Vagina (tissue), 2 donors: ENCODE data around the gene SUPT4H1. TPM values are rescaled to one million over a fixed set of nuclear protein-coding genes. Genes with fewer than 3 reads are reported as not detected.

Experiments used
- DNase-seq, 2 donors: peaks; one replicate each; pipeline ENCODE4 v3.0.0-alpha.2; 2017; ENCODE audit errors: extremely low spot score in 2 of 2
- H3K27ac ChIP-seq: fragments of 200-600 bp; sonication (generic); one replicate; pipeline ENCODE4 v1.5.1; 2019
- H3K27me3 ChIP-seq: fragments of 200-600 bp; sonication (generic); one replicate; pipeline ENCODE4 v1.5.1; 2019
- H3K36me3 ChIP-seq, 2 donors: fragments of 200-600 bp; sonication (generic); one replicate each; pipeline ENCODE4 v1.5.1; 2017 to 2019
- H3K4me1 ChIP-seq: fragments of 200-600 bp; sonication (generic); one replicate; pipeline ENCODE4 v1.5.1; 2019
- H3K4me3 ChIP-seq, 2 donors: fragments of 200-600 bp; sonication (generic); 1 replicate in 1 of 2; 2 replicates in 1 of 2; pipeline ENCODE4 v1.5.1; 2016 to 2019
- H3K9me3 ChIP-seq: fragments of 200-600 bp; sonication (generic); one replicate; pipeline ENCODE4 v1.5.1; 2019
- POLR2A ChIP-seq, 2 donors: fragments of 450-650 bp; IDR thresholded peaks; one replicate each; pipeline ENCODE4 v1.6.1; 2017; ENCODE audit warnings: antibody characterized with exemption in 2 of 2, mild to moderate bottlenecking in 2 of 2, moderate library complexity in 2 of 2
- POLR2AphosphoS5 ChIP-seq, 2 donors: sonication (generic); formaldehyde crosslinking; IDR thresholded peaks; one replicate each; pipeline ENCODE4 v1.9.0; 2017; ENCODE audit warnings: antibody characterized with exemption in 2 of 2, mild to moderate bottlenecking in 2 of 2, low read depth in 1 of 2; ENCODE audit not compliant: insufficient read depth in 1 of 2
- intact Hi-C: fragments of 100-400 bp; cut with DNase I; formaldehyde crosslinking; loops from one replicate; pipeline ENCODE4 v1.15.1; 2023
- total RNA-seq: library from RNA; depleted of rRNA; stranded (reverse); fragments of >200 nt; gene quantifications from one replicate; pipeline ENCODE4 v1.2.3, GENCODE V29; 2016
- TF ChIP-seq, protein P1 (sequence below), 3 experiments: fragments of 450-650 bp in 2 of 3; fragments of 200-600 bp in 1 of 3; sonication (generic) in 1 of 3; IDR thresholded peaks; one replicate each; pipeline ENCODE4 v1.5.1; 2017 to 2019; ENCODE audit warnings: antibody characterized with exemption in 3 of 3, mild to moderate bottlenecking in 2 of 3, moderate library complexity in 2 of 3

SUPT4H1 gene
- total RNA-seq, 1 donor from 2014 or later: 31.4 TPM

- no peaks in the 10 kb centered on the region for H3K36me3 ChIP-seq
- no peak for DNase-seq
- peak overlapping the region; percentile 13 for H3K27ac ChIP-seq
Measured at GRCh38 chr17:58334256-58334655, 17.7 kb downstream of the SUPT4H1 start.

DNA sequence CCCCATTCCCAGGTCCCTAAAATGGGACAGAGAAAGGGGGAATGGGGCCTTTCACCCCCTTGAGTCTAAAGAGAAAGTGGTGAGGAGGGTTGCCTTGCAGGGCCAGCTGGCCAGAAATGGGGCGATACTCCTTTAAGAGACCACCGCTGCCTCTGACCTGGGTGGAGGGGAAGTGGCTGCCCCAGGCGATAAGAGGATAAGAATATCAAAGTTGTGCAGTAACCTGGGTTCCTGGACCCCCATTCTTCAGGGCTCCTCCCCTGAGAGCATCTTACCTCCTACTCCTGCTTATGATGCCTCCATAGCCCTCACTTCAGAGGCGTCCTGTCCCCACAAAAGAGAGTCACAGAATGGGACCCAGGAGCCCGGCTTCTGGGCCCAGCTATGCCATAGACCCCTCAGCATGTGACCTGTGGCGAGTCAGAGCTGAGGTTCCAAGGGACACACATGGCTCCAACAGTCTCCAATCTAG is 18.2 kb downstream of the SUPT4H1 start:
- H3K27ac ChIP-seq: peak overlapping the region; percentile 13
- peak overlapping the region in 1 of 2 donors; percentile 45 for H3K4me3 ChIP-seq
- DNase-seq: no peak

More at GRCh38 chr17:58334256-58334655, 17.7 kb downstream of the SUPT4H1 start:
- no peaks in the 10 kb centered on the region for H3K9me3 ChIP-seq
- TF ChIP-seq POLR2AphosphoS5 (IDR thresholded peaks at IDR 0.05; ENCODE audit: insufficient read depth in 1 of 2, low read depth in 1 of 2) (no peak), POLR2A (IDR thresholded peaks at IDR 0.05) (no peak)
- intact Hi-C loops: no loop called here
- peaks cover 43% of the 10 kb centered on the region for H3K4me1 ChIP-seq
- H3K27me3 ChIP-seq: no peaks in the 10 kb centered on the region
- no peak overlapping the region for H3K4me3 ChIP-seq

DNA sequence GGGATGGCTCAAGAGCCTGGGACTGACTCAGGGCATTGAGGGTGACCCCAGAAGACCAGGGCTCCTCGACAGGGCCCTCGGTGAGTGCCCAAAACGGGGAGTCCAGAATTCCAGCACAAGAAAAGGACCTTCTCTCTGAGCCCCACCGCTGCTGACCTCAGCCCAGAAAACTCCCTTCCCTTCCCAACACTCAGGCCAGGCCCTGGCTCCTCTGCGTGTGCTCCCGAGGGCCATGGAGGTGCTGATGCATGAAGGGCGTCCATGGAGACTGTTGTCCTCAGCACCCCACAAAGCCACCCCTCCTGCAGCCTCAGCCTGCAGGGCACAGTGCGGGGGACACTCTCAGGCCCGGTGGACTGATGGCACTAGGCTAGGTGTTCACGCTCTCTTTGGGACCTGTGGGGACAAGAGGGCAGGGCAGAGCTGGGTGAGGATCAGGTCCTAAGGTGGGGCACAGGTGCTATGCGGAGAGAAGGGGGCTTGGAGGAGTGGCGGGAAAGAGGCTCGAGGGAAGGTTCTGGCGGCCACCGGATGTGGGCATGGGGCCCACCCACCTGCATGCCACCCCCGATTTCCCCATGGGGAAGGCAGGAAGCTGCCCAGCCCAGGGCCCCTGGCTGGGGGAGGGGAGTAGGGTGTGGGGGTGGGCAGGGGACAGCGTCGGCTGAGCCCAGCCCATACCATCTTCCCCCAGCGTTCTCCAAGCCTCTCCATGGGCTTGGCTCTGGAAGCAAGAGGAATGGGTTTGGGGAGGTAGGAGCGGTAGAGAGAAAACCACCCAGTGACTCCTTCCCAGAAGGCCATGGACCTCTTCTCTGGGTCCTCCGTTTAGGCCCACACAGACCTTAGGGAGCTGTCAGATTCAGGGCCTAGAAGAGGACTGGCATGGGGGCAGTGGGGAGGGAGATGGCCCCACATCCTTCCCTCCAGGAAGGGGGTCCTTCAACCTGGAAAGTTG is 18.9 kb downstream of the SUPT4H1 start:
- peaks cover 36% of the 10 kb centered on the region for H3K4me1 ChIP-seq
- no peak overlapping the region for H3K27ac ChIP-seq
- no peaks in the 10 kb centered on the region for H3K9me3 ChIP-seq

More for the DNA sequence above, 18.2 kb downstream of the SUPT4H1 start:
- Histone ChIP-seq H3K9me3 (no peaks in the 10 kb centered on the region), H3K27me3 (no peaks in the 10 kb centered on the region), H3K4me1 (peaks cover 42% of the 10 kb centered on the region), H3K36me3 (no peaks in the 10 kb centered on the region)
- TF ChIP-seq POLR2A (IDR thresholded peaks at IDR 0.05) (no peak), POLR2AphosphoS5 (IDR thresholded peaks at IDR 0.05; ENCODE audit: insufficient read depth in 1 of 2, low read depth in 1 of 2) (no peak)
- TF ChIP-seq, protein P1, sequence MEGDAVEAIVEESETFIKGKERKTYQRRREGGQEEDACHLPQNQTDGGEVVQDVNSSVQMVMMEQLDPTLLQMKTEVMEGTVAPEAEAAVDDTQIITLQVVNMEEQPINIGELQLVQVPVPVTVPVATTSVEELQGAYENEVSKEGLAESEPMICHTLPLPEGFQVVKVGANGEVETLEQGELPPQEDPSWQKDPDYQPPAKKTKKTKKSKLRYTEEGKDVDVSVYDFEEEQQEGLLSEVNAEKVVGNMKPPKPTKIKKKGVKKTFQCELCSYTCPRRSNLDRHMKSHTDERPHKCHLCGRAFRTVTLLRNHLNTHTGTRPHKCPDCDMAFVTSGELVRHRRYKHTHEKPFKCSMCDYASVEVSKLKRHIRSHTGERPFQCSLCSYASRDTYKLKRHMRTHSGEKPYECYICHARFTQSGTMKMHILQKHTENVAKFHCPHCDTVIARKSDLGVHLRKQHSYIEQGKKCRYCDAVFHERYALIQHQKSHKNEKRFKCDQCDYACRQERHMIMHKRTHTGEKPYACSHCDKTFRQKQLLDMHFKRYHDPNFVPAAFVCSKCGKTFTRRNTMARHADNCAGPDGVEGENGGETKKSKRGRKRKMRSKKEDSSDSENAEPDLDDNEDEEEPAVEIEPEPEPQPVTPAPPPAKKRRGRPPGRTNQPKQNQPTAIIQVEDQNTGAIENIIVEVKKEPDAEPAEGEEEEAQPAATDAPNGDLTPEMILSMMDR (IDR thresholded peaks at IDR 0.05): no peak
- intact Hi-C loops: no loop called here

GRCh38 chr17:58331815-58332777 is 19.9 kb downstream of the SUPT4H1 start:
- H3K9me3 ChIP-seq: no peaks in the 10 kb centered on the region
- DNase-seq: no peak
- peak overlapping the region; percentile 31 to 45 for H3K4me3 ChIP-seq
- intact Hi-C loops: no loop called here
- H3K4me1 ChIP-seq: peaks cover 30% of the 10 kb centered on the region
- no peaks in the 10 kb centered on the region for H3K27me3 ChIP-seq
- H3K27ac ChIP-seq: peak overlapping the region; percentile 57
- H3K36me3 ChIP-seq: no peaks in the 10 kb centered on the region
- TF ChIP-seq, protein P1 (IDR thresholded peaks at IDR 0.05): no peak
- TF ChIP-seq POLR2AphosphoS5 (IDR thresholded peaks at IDR 0.05; ENCODE audit: insufficient read depth in 1 of 2, low read depth in 1 of 2): peak in 1 of 2 donors; percentile 82
- peak in 1 of 2 donors; percentile 51 for TF ChIP-seq POLR2A (IDR thresholded peaks at IDR 0.05)

More for the DNA sequence above, 18.9 kb downstream of the SUPT4H1 start:
- no peak for DNase-seq
- Histone ChIP-seq H3K4me3 (peak overlapping the region; percentile 31 to 45), H3K36me3 (no peaks in the 10 kb centered on the region), H3K27me3 (no peaks in the 10 kb centered on the region)
- TF ChIP-seq, protein P1 (IDR thresholded peaks at IDR 0.05): no peak
- TF ChIP-seq POLR2AphosphoS5 (IDR thresholded peaks at IDR 0.05; ENCODE audit: insufficient read depth in 1 of 2, low read depth in 1 of 2) (no peak), POLR2A (IDR thresholded peaks at IDR 0.05) (no peak)
- intact Hi-C loops: no loop called here
